Neural progenitor cell (in vitro differentiated cells): ENCODE data around the gene ADARB2.

Experiments used
- CTCF ChIP-seq: fragments of 200-600 bp; sonication (generic); IDR thresholded peaks from 2 replicates; pipeline ENCODE4 v1.5.1; 2017; ENCODE audit warnings: antibody characterized with exemption, mild to moderate bottlenecking
- EZH2 ChIP-seq: fragments of 200-600 bp; sonication (generic); IDR thresholded peaks from 2 replicates; pipeline ENCODE4 v1.6.1; 2017; ENCODE audit warnings: antibody characterized with exemption, mild to moderate bottlenecking, moderate library complexity
- EZH2phosphoT487 ChIP-seq: fragments of 200-600 bp; sonication (generic); IDR thresholded peaks from 2 replicates; pipeline ENCODE4 v1.6.1; 2017; ENCODE audit warnings: antibody characterized with exemption

GRCh38 chr10:1557081-1557480 is 180.2 kb downstream of the ADARB2 start:
- TF ChIP-seq CTCF (no peak), EZH2 (no peak), EZH2phosphoT487 (no peak)
